ENCODE data around the gene YIF1B.

YIF1B gene

DNA sequence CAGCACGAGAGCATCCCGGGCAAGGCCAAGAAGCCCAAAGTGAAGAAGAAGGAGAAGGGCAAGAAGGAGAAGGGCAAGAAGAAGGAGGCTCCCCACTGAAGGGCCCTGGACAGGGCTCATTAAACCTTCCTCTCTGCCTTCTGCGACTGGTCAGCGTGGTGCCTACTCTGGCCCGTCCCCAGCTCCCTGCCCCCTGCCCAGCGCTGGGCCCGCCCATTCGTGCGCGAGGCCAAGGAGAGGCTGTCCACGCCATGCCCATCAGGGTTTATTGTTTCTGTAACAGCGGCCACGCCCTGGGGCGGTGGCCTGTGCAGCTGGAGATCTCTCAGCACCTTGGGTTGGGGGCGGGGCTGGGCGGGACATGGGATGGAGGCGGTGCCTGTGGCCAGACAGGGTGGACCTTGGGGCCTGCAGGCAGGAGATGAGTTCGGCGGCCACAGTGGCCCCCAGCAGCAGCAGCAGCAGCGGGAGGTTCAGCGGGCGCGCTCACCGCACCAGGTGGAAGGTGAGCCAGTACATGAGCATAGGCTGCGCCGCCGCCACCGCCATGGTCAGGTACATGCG, 10.8 kb downstream of the YIF1B start:
- DNase-seq (ENCODE audit: low read depth in 2 of 2) = no peak

GRCh38 chr19:38304352-38304865, 11.3 kb downstream of the YIF1B start:
- no peak for DNase-seq (ENCODE audit: low read depth in 2 of 2)

DNA sequence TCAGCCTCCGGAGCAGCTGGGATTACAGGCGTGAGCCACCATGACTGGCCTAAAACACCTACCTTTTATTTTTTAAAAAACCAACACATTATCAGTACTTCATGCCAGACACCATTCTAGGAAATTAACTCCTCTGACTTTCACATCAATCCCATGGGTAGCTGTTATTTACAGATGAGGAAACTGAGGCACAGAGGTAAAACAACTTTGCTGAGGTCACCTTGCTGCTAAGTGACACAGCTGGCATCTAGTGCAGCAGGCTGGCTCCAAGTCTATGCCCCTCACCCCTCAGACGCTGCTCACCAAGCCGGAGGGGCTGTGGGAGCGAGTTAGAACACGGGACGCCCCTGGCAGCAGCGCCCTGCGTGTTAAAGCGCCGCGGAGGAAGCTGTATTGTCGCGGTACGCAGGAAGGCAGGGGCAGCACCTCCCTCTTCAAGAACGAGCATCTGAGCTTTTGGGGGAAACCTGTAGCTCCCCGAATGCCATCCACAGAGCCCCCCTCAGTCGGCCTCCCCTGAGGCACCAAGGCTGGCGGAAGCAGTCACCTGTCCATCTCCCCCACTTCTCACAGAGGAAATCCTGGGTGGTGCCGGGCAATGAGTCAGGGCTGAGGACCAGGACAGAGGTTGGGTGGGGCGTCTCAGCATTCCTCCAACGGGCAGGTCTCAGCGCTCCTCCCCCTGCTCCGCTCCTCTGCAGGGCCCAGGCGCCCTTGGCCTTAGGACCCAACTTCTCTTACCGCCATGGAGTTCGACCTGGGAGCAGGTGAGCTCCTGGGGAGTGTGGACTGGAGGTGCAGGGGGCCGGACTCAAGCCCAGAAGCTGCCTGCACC, 12.0 kb downstream of the YIF1B start, which contains the start of gene C19orf33:
C19orf33 (plus strand) TSS at position 735 of the 835 bp plus-strand sequence; CDS start at position 746, 11 bp downstream.
- no peak for DNase-seq (ENCODE audit: low read depth in 2 of 2)

DNA sequence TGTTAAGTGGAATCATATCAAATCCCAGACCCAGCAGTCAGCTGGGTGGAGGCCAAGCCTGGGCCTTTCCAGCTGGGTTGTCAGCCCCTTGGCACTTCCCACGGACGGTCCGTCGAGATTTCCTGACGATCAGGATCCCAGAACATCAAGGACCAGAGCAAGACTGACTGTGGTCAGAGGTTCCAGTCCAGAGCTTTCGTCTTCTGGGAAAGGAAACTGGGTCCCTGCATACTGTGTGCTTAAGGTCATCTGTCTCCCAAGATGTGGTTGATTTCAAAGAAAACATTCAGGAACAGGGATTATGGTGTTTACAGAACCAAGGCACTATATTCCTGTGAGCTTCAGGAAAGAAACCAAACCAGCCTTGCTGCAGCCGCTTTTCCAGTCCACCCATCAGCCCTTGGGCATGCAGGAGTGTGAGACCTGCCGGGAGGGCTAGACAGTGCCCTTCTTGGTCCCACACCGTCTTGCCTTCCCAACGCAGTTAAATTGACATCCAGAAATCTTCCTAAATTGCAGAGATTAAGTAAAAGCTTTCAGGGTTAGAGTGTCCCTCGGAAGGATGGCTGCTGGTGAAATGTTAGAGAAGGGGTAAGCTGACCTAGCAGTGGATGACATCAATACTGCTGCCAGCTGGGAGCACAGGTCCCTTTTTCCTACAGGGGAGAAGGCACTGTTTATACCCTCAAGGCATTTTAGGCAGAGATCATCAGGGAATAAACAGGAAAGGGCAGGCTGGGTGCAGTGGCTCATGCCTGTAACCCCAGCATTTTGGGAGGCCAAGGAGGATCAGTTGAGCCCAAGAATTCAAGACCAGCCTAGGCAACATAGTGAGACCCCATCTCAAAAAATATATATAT, 16.7 kb downstream of the YIF1B start:
- DNase-seq (ENCODE audit: low read depth in 2 of 2) = no peak

DNA sequence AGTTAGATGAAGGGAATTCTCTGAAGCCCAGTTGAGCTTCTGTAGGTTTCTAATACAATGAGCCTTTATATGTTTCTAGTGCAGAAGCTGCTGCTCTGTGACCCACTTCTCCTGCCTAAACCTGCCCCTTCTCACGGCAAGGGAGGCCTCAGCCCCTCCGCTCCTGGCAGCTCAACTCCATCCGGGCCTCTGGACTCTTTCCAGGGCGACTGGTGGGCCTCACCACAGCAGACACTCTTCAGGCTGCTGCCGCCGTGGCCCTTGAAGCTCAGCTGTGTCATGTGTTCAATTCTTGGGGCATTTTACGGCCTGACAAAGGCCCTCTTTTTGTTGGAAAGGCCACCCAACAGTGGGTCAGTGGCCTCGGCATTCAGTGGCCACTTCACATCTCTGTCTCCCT, 21.7 kb downstream of the YIF1B start:
- DNase-seq (ENCODE audit: low read depth in 2 of 2) = no peak

GRCh38 chr19:38293281-38293680, 22.5 kb downstream of the YIF1B start:
- DNase-seq (ENCODE audit: low read depth in 2 of 2) = no peak

GRCh38 chr19:38291855-38292254, 23.9 kb downstream of the YIF1B start:
- DNase-seq (ENCODE audit: low read depth in 2 of 2) = no peak

DNA sequence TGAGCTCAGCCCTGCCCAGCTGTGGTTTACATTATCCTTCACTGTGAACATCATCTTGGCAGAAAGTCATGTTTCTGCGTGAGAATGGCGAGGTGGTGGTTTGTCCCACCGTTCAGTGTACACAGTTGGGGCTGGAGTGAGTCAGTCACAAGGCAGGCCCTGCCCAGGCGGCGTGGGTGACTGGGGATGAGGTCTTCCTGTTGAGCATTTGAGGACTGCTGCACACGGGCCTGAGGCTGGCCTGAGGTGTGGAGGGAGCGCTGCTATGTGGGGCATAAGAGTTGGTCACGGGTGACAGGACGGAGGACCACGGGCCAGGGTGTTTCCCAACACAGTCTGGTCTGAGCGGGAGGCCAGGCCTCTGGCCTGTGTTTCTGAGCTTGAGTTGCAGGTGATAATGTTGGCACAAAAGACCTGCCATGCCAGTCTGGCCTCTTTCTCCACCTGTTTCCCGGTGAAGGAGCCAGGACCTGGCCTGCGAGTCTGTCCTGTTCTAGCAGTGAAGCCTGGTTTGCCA, 25.1 kb downstream of the YIF1B start:
- no peak for DNase-seq (ENCODE audit: low read depth in 2 of 2)

DNA sequence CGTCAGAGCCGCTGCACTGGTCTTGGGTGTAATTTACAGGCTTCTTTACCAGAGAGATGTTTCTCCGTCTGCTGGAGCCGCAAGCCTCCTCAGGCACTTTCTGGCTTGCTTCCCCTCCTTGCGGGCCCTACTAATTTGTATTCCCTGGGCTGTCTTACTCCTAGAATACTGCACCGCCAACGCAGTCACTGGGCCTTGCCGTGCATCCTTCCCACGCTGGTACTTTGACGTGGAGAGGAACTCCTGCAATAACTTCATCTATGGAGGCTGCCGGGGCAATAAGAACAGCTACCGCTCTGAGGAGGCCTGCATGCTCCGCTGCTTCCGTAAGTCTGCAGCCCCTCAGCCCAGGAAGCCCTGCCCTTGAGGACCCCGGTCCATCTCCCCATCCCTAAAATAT, 25.8 kb downstream of the YIF1B start:
- no peak for DNase-seq (ENCODE audit: low read depth in 2 of 2)

DNA sequence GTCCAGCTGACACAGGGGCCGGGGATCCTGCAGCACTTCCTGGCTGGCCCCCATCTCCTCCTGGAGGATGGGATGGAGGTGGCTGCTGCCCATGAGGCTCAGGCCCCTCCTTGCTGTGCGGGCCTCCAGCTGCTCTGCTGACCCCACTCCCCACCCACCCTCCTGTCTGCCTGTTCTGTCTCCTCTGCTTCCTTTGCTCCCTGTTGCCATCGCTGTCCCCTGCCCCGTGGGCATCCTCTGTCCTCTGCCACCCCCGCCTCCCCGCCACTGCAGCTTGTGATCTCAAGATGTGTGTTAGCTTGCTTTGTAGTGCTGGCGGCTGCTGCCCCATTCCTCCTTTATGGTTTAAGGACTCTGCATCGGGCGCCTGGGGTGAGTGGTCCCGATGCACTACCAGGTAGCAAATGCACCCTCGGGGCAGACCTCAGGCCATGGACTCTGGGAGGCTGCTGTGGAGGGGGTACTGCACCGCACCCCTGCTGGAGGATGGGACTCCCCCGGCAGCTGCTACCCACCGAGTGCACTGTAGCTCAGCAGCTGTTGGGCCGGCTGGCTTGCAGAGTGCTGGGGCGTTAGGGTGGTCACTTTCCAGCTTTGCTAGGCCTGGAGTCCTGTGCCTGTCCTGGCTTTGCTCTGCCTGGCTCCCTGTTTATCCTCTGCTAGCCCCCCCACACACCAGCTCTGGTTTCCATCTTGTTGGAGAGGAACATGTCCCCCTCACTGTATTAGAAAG, 27.5 kb downstream of the YIF1B start:
- DNase-seq (ENCODE audit: low read depth in 2 of 2) = no peak

DNA sequence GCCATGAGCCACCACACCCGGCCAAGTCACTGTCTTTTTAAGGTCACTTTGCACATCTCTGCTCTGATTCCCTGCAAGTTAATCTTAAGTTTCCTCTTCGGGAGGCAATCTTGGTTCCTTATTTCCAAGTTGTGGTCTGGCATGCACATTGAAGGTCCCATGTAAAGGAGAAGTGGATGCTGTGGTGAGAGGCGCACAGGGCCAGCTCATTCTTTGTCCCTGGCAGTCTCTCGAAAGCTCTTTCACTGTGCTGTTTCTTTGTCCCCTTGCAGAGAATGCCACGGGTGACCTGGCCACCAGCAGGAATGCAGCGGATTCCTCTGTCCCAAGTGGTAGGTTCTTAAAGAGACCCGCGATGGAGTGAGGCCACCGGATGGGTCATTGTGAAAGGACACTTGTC, 28.1 kb downstream of the YIF1B start:
- no peak for DNase-seq (ENCODE audit: low read depth in 2 of 2)

- no peak for DNase-seq (ENCODE audit: low read depth in 2 of 2)
Measured at GRCh38 chr19:38285567-38285966, 30.2 kb downstream of the YIF1B start.

DNA sequence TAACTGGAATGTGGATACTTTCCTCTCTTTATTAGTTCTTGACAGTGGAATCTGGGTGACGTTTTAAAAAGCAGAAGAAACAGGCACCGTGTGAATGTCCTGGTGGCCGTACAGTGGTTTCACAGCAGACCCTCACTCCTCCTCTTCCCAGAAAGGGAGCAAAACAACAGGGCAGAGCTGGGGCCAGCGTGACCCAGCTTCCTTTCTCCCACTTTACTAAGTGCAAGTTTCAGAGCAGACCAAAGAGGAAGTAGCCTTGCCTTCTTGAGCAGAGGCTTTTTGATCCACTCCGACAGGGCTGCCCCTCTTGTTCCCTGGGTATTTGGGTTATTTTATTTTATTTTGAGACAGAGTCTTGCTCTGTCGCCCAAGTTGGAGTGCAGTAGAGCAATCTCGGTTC, 31.3 kb downstream of the YIF1B start:
- no peak for DNase-seq (ENCODE audit: low read depth in 2 of 2)

- no peak for DNase-seq (ENCODE audit: low read depth in 2 of 2)
Measured at GRCh38 chr19:38283271-38283670, 32.5 kb downstream of the YIF1B start.

DNA sequence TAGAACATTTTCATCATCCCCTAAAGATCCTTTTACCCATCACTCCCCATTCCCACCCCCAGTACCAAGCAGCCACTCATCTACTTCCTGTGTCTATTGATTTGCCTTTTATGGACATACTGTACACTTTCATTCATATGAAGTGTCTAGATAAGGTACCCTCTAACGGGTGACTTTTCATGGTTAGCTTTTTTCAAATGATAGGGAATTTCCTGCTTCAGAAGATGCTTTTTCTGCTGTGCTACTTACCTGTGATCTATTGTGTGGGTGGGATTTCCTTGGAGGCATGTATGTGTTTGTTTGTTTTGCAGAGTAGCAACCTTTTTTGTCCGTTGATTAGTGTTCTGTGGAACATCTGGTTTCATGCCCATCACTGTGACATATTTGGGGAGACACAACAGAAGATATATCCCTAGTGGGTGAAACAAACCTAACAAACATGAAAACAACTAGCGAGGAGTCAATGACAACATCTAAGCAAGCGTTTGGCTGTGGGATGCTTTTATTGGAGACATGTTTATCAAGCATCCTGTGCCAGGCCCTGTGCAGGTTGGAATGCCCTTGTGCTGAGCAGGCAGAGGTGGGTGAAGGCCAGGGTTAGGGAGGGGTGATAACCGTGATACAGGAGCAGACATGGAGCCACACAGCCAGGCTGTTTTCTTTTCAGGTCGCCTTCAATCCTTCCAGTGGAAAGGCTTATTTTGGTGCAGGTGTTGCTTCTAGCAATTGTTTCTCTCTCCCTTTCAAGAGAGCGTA, 33.8 kb downstream of the YIF1B start:
- DNase-seq (ENCODE audit: low read depth in 2 of 2) = no peak

DNA sequence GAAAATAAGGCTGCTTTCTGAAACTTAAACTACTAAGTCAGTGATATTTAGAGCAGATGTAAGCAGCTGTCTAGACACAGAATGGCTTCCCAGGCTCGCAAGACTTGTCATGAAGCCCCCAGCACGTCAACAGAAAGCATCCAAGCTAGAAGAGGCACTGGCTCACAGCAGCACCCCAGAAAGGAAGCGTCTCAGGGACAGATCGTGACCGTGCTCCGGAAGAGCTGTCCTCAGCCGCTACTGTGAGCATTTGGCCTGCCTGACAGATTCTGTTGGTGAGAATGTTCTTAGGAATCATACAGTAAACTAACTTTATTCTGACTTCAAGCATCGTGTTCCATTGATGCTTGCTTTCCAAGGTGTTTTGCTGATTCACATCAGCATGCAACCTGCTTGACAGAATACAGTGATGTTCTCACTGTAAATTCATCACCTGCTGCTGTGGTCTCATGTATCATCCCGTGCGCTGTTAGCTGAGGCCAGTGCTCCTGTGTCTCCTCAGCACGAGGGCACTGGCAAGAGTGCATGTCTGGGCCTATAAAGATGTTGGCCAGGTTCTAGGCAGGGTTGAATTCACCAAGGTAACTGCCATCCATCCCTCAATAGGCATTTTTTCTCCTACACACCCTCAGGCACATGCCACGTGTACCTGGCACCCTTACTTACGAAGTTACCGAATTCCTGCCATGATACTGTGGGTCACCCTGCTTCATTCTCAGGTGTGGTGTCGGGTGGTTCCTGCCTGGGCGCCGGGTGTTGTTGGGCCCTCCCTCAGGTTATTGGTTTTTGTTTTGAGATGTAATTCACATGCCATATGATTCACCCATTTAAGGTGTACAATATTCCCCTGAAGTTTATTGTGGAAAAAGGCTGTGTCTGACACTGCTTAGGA, 35.5 kb downstream of the YIF1B start:
- no peak for DNase-seq (ENCODE audit: low read depth in 2 of 2)

DNA sequence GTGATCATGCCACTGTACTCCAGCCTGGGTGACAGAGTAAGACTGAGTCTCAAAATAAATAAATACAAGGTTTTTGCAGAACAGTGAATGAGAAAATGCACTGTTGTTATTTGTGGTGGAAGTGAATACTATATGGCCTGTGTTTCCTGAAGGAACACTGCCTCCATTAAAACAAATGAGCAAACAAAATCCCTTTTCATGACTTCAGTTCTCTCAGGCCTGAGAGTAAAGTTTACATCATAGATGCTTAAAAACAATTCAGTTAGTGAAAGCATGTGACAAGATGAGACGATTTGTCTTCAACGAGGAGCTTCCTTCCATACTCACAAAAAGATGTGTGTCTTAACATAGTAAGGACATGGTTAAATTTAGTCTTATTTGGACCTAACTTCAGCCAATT, 37.0 kb downstream of the YIF1B start:
- no peak for DNase-seq (ENCODE audit: low read depth in 2 of 2)

DNA sequence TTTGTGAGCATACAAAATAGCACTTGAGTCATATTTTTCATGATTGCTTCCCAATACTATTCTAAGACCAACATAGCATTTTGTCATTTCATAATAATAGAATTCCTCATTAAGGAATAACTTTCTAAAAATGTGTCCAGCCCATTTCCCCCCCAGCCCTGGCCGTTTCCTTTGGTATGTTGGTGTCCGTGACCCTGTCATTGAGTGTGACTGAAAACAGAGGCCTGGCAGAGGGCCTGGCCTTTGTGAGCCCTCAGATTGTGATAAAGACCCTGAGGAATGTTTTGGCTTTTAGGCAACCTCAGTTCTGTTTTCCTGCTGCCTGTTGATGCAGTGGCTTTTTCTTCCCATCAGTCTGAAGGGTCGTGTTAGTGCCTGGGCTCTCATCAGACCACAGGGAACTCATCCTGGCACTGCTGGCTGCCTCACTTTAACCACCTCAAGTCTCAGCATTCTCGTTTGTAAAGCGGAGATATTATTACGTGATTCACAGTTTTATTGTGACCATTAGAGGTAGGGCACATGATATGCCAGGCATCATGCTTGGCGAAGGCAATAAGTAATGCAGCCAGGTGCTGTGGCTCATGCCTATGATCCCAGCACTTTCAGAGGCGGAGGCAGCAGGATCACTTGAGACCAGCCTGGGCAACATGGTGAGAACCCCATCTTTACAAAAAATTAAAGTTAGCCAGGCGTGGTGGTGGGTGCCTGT, 37.6 kb downstream of the YIF1B start:
- no peak for DNase-seq (ENCODE audit: low read depth in 2 of 2)

DNA sequence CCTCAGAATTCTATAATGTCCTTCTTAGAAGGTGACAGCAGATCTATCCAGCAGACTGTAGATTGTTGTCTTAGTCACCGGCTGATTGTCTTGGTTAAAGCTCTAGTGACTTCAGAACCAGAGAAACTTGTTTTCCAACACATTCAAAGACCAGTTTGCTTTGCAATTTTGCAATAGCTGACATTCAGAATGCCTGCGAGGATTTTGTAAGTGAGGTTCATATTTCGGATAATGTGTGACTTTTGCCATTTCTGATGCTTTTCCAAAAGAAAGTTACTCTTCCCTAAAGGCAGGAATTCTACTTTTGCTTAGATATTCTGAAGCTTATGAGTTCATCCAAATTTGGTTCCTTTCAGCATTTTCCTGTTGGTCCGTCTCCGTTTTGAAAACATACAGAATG, 38.2 kb downstream of the YIF1B start:
- DNase-seq (ENCODE audit: low read depth in 2 of 2) = no peak
